ENCODE measurements around the gene LNX1.

The LNX1 gene

DNA sequence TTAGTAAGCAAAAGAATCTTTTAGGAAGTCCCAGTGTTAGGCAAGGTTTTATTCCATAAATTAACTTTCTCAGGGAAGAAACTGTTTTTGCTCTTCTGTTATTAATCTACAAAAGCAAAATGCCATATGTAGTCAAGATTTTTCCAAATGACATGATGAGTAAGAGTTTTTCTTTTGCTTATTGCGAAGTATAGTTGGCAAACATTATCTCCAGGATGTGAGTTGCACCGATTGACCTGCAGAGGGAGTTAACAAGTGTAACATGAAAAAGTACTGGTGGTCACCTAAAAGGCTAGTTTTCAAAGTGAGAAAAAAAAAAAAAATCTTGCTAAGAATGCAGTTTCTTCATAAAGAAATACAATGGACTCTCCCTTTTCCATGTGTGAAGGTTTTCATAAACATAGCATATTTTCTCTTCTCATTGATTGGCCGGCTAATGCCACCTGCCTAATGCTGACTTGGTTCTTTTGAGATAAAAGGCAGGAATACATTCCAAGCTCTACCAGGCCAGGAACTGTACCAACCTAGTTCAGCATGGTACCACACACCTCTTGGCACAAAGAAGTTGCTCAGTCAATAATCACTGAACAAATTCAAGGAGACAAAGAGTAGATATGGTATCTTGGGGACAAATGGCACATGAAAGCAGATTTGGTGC, 100.2 kb downstream of the LNX1 start:
- Histone ChIP-seq H3K9me3 (ENCODE audit: insufficient read depth, low read length) (no peaks in the 10 kb centered on the region), H3K4me1 (ENCODE audit: insufficient read depth, insufficient read length) (no peaks in the 10 kb centered on the region), H3K9ac (ENCODE audit: insufficient read length, low read depth) (no peak overlapping the region), H3K27me3 (ENCODE audit: insufficient read depth, insufficient read length) (no peaks in the 10 kb centered on the region), H3K36me3 (ENCODE audit: insufficient read depth, insufficient read length, low read length) (no peaks in the 10 kb centered on the region), H3K4me3 (ENCODE audit: insufficient read length, low read depth) (no peak overlapping the region)
- TF ChIP-seq ZNF274 (IDR thresholded peaks at IDR 0.05; ENCODE audit: low read depth, low read length) (no peak), SUZ12 (IDR thresholded peaks at IDR 0.05; ENCODE audit: extremely low read depth, insufficient read depth, insufficient read length) (no peak), YY1 (IDR thresholded peaks at IDR 0.05; ENCODE audit: insufficient read depth, insufficient read length) (no peak)
- DNase-seq (ENCODE audit: low read depth, low spot score): peak; percentile 8

DNA sequence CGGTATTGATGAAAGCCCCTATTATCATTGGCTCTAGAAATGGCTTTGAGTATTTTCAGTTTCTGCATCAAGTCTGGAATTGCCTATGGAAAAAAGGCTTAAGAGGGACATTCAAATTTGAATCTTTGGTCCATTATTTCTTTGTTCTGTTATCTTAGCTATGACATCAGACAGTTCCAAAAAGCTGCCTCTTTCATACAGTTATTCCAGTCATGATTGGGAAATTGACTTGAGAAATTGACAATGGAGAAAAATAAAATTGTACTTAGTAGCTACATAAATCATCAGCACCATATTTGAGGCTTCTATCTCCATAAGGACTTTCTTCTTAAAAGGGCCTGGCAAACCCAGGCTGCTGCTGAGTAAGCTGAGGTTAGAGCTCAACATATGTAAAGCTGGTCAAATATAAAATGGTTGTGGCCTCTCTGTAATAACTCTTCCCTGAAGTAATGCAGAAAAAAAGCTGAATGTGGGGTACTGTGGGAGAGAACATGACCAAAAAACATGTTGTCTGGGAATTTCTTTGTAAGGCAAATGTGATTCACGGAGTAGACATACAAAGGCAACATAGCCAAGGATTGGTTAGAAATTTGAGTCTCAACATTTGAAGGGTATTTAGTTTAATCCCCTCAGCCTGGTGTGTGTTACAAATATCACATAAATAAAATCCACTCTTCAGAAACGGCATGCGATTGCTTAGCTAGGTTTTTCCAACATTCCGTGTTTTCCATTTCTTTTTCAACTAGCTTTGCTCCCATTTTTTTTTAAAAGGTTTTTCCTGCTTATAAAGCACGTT, 100.9 kb downstream of the LNX1 start:
- H3K27me3 ChIP-seq (ENCODE audit: insufficient read depth, insufficient read length): no peaks in the 10 kb centered on the region
- no peak overlapping the region for H3K9ac ChIP-seq (ENCODE audit: insufficient read length, low read depth)
- no peaks in the 10 kb centered on the region for H3K9me3 ChIP-seq (ENCODE audit: insufficient read depth, low read length)
- no peak overlapping the region for H3K4me3 ChIP-seq (ENCODE audit: insufficient read length, low read depth)
- H3K4me1 ChIP-seq (ENCODE audit: insufficient read depth, insufficient read length): no peaks in the 10 kb centered on the region
- DNase-seq (ENCODE audit: low read depth, low spot score): no peak
- H3K36me3 ChIP-seq (ENCODE audit: insufficient read depth, insufficient read length, low read length): no peaks in the 10 kb centered on the region
- TF ChIP-seq SUZ12 (IDR thresholded peaks at IDR 0.05; ENCODE audit: extremely low read depth, insufficient read depth, insufficient read length) (no peak), YY1 (IDR thresholded peaks at IDR 0.05; ENCODE audit: insufficient read depth, insufficient read length) (no peak), ZNF274 (IDR thresholded peaks at IDR 0.05; ENCODE audit: low read depth, low read length) (no peak)

DNA sequence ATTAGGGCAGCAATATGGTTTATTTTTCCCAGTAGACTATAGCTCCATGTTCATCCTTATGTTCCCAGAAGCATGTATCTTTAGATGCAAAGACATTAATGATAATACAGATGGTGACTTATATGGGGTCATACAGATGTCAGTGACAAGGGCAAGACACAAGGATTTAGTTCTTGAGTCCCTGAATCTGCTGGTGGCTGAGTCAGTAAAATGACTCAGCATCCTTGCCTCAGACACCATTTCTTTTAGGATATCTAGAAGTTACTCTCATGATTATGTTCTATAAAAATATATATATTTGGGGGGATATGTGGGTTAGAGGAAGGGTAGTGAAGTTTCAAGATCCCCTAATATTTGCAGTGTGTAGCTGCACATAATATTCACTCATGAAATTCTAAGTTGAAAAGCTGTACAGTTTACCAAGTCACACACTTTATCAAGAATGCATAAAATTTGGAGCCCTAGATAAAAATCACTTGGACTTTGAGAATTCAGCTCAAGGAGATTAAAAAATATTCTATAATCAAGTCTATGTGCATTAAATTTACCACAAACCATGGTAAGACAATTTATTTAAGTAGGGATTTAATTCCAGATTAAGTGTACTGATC, 101.9 kb downstream of the LNX1 start:
- Histone ChIP-seq H3K9me3 (ENCODE audit: insufficient read depth, low read length) (no peaks in the 10 kb centered on the region), H3K27me3 (ENCODE audit: insufficient read depth, insufficient read length) (no peaks in the 10 kb centered on the region), H3K4me1 (ENCODE audit: insufficient read depth, insufficient read length) (no peaks in the 10 kb centered on the region), H3K36me3 (ENCODE audit: insufficient read depth, insufficient read length, low read length) (no peaks in the 10 kb centered on the region), H3K4me3 (ENCODE audit: insufficient read length, low read depth) (no peak overlapping the region), H3K9ac (ENCODE audit: insufficient read length, low read depth) (no peak overlapping the region)
- TF ChIP-seq ZNF274 (IDR thresholded peaks at IDR 0.05; ENCODE audit: low read depth, low read length): no peak
- TF ChIP-seq SUZ12 (IDR thresholded peaks at IDR 0.05; ENCODE audit: extremely low read depth, insufficient read depth, insufficient read length): no peak
- no peak for TF ChIP-seq YY1 (IDR thresholded peaks at IDR 0.05; ENCODE audit: insufficient read depth, insufficient read length)
- DNase-seq (ENCODE audit: low read depth, low spot score): no peak

DNA sequence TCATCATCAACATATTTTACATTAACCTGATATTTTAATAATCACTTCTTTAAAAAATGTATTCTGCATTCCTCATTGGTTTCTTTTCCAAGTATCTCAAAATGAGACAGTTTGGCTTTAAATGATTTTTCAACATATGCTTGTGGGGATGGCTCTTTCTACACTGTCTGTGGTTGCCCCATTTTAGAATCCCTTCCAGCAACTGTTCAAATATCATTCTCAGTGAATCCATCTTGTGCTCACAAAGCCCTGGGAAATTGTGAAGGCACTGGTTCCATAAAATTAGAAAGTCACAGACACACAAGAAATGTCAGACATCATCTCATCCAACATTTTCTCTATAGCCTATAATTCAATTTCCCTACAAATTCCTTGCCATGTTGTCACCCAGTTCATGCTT, 103.5 kb downstream of the LNX1 start:
- Histone ChIP-seq H3K9ac (ENCODE audit: insufficient read length, low read depth) (no peak overlapping the region), H3K27me3 (ENCODE audit: insufficient read depth, insufficient read length) (no peaks in the 10 kb centered on the region), H3K36me3 (ENCODE audit: insufficient read depth, insufficient read length, low read length) (no peaks in the 10 kb centered on the region), H3K4me1 (ENCODE audit: insufficient read depth, insufficient read length) (no peaks in the 10 kb centered on the region), H3K4me3 (ENCODE audit: insufficient read length, low read depth) (no peak overlapping the region), H3K9me3 (ENCODE audit: insufficient read depth, low read length) (no peaks in the 10 kb centered on the region)
- DNase-seq (ENCODE audit: low read depth, low spot score): no peak
- TF ChIP-seq YY1 (IDR thresholded peaks at IDR 0.05; ENCODE audit: insufficient read depth, insufficient read length) (no peak), ZNF274 (IDR thresholded peaks at IDR 0.05; ENCODE audit: low read depth, low read length) (no peak), SUZ12 (IDR thresholded peaks at IDR 0.05; ENCODE audit: extremely low read depth, insufficient read depth, insufficient read length) (no peak)

DNA sequence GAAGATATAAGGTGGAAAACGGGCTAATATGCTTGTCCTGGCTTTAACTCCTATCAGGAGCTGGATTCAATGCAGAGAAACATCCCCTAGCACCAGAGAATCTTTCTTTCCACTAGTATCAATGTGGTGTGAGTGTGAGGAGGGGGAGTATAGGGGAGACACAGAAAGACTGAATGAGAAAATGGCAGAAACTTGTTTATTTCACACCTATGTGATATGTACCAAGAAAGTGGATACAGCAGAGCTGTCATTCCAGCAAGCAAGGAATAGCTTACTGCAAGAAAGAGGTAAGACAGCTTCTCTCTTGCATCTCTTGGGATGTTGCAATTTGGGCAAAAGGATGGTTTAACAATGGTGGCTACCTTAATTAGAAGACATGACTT, 105.6 kb downstream of the LNX1 start:
- Histone ChIP-seq H3K9ac (ENCODE audit: insufficient read length, low read depth) (no peak overlapping the region), H3K36me3 (ENCODE audit: insufficient read depth, insufficient read length, low read length) (no peaks in the 10 kb centered on the region), H3K27me3 (ENCODE audit: insufficient read depth, insufficient read length) (no peaks in the 10 kb centered on the region), H3K4me1 (ENCODE audit: insufficient read depth, insufficient read length) (no peaks in the 10 kb centered on the region), H3K9me3 (ENCODE audit: insufficient read depth, low read length) (no peaks in the 10 kb centered on the region), H3K4me3 (ENCODE audit: insufficient read length, low read depth) (no peak overlapping the region)
- TF ChIP-seq SUZ12 (IDR thresholded peaks at IDR 0.05; ENCODE audit: extremely low read depth, insufficient read depth, insufficient read length) (no peak), ZNF274 (IDR thresholded peaks at IDR 0.05; ENCODE audit: low read depth, low read length) (no peak), YY1 (IDR thresholded peaks at IDR 0.05; ENCODE audit: insufficient read depth, insufficient read length) (no peak)
- DNase-seq (ENCODE audit: low read depth, low spot score): no peak

DNA sequence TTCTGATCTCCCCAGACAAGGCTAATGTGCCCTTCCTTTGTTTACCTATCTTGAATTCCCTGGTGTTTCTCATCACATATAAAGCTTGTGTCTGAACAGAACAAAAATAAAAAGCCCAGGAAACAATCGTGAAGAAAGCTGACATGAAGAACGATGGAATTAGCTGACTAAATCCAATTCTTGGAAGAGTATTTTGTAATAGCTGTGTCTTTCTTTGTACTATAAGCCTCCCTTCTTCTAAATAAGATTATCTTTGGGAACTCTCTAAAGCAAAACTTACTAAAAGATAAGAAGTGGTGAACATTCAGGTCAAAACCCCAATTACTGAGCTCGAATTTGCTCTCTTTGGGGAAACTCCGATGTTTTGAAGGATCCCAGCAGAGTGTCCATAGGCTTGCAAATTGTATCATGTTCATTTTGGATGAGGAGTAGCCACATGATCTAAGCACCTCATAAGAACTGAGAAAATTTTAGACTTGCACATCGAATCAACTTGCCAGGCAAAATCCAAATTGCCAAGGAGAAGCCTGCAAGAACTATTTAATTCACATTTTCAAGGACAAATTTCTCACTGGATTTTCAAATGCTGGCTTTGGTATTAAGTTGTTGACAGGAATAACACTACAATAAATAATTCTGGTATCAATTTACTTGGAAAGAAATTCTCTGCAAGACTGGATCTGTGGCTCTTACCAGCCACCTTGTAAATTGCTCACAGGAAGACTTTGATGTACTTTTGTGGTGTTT, 106.2 kb downstream of the LNX1 start:
- no peak for DNase-seq (ENCODE audit: low read depth, low spot score)
- Histone ChIP-seq H3K27me3 (ENCODE audit: insufficient read depth, insufficient read length) (no peaks in the 10 kb centered on the region), H3K9me3 (ENCODE audit: insufficient read depth, low read length) (no peaks in the 10 kb centered on the region), H3K36me3 (ENCODE audit: insufficient read depth, insufficient read length, low read length) (no peaks in the 10 kb centered on the region), H3K4me3 (ENCODE audit: insufficient read length, low read depth) (no peak overlapping the region), H3K4me1 (ENCODE audit: insufficient read depth, insufficient read length) (no peaks in the 10 kb centered on the region), H3K9ac (ENCODE audit: insufficient read length, low read depth) (no peak overlapping the region)
- TF ChIP-seq ZNF274 (IDR thresholded peaks at IDR 0.05; ENCODE audit: low read depth, low read length) (no peak), YY1 (IDR thresholded peaks at IDR 0.05; ENCODE audit: insufficient read depth, insufficient read length) (no peak), SUZ12 (IDR thresholded peaks at IDR 0.05; ENCODE audit: extremely low read depth, insufficient read depth, insufficient read length) (no peak)
